Skeletal muscle cell (primary cell): ENCODE data around the gene CCKAR.
"Not testable (repeated sequence)": the region's sequence is repeated elsewhere in the genome, so short reads cannot be mapped to it uniquely, and the experiment has no call there.

Source experiments
- DNase-seq: peaks from one replicate; pipeline ENCODE4 v3.0.0-alpha.2; 2010; ENCODE audit warnings: low read depth
- H3K4me3 ChIP-seq: 2 replicates; pipeline ENCODE4 v1.5.1; 2011; ENCODE audit warnings: low read depth, mild to moderate bottlenecking, control low read depth, low read length, moderate library complexity

CCKAR gene

GRCh38 chr4:26490111-26490959 is at the start of gene CCKAR:
Gene CCKAR, minus strand, starts transcription at chr4:26490484. Its CDS starts 217 bp downstream, at chr4:26490267.
- DNase-seq: no peak
- no peak within 1 kb of the TSS for H3K4me3 ChIP-seq

- no peak for DNase-seq
- H3K4me3 ChIP-seq: no peak overlapping the region
Observed at GRCh38 chr4:26533685-26534084, 43.4 kb upstream of the CCKAR start.

GRCh38 chr4:26531491-26532116 is 41.3 kb upstream of the CCKAR start:
- no peak overlapping the region for H3K4me3 ChIP-seq
- no peak for DNase-seq

GRCh38 chr4:26530099-26530498 is 39.8 kb upstream of the CCKAR start:
- no peak overlapping the region for H3K4me3 ChIP-seq
- no peak for DNase-seq

GRCh38 chr4:26529479-26529878 is 39.2 kb upstream of the CCKAR start:
- DNase-seq: no peak
- no peak overlapping the region for H3K4me3 ChIP-seq

GRCh38 chr4:26525771-26526150 is 35.5 kb upstream of the CCKAR start:
- H3K4me3 ChIP-seq: no peak overlapping the region
- DNase-seq: no peak

- no peak for DNase-seq
Observed at GRCh38 chr4:26525136-26525770, 35.0 kb upstream of the CCKAR start.

GRCh38 chr4:26524011-26524410 is 33.7 kb upstream of the CCKAR start:
- no peak overlapping the region for H3K4me3 ChIP-seq
- no peak for DNase-seq

More at GRCh38 chr4:26525136-26525770, 35.0 kb upstream of the CCKAR start:
- H3K4me3 ChIP-seq: no peak overlapping the region

- DNase-seq: no peak
- H3K4me3 ChIP-seq: no peak overlapping the region
Observed at GRCh38 chr4:26522478-26522877, 32.2 kb upstream of the CCKAR start.

GRCh38 chr4:26520728-26521450 is 30.6 kb upstream of the CCKAR start:
- no peak for DNase-seq
- no peak overlapping the region for H3K4me3 ChIP-seq

- H3K4me3 ChIP-seq: no peak overlapping the region
- DNase-seq: no peak
Observed at GRCh38 chr4:26515936-26516335, 25.7 kb upstream of the CCKAR start.

GRCh38 chr4:26510334-26510964 is 20.2 kb upstream of the CCKAR start:
- DNase-seq: no peak
- H3K4me3 ChIP-seq: no peak overlapping the region

GRCh38 chr4:26509681-26510333 is 19.5 kb upstream of the CCKAR start:
- H3K4me3 ChIP-seq: no peak overlapping the region
- DNase-seq: no peak

GRCh38 chr4:26507286-26507685 is 17.0 kb upstream of the CCKAR start:
- H3K4me3 ChIP-seq: no peak overlapping the region
- DNase-seq: no peak

GRCh38 chr4:26503844-26504243 is 13.6 kb upstream of the CCKAR start:
- H3K4me3 ChIP-seq: no peak overlapping the region
- no peak for DNase-seq

GRCh38 chr4:26503427-26503826 is 13.1 kb upstream of the CCKAR start:
- H3K4me3 ChIP-seq: no peak overlapping the region
- DNase-seq: no peak

GRCh38 chr4:26500565-26500999 is 10.3 kb upstream of the CCKAR start:
- not testable (repeated sequence) for H3K4me3 ChIP-seq, DNase-seq

GRCh38 chr4:26496207-26496783 is 6.0 kb upstream of the CCKAR start:
- no peak overlapping the region for H3K4me3 ChIP-seq
- no peak for DNase-seq

- DNase-seq: no peak
- no peak overlapping the region for H3K4me3 ChIP-seq
Observed at GRCh38 chr4:26493461-26493860, 3.2 kb upstream of the CCKAR start.
